Activated CD8-positive, alpha-beta memory T cell treated with anti-CD3 and anti-CD28 coated beads, Interleukin-2, amount 50 U/mL, for 24 hours (primary cell): Measurements from ENCODE around the gene FGD5.
"Not testable (repeated sequence)": the region's sequence is repeated elsewhere in the genome, so short reads cannot be mapped to it uniquely, and the experiment has no call there.

ENCODE experiments used
- DNase-seq: peaks from one replicate; pipeline ENCODE4 v3.0.0-alpha.2; 2020; ENCODE audit errors: extremely low read depth

Gene FGD5

DNA sequence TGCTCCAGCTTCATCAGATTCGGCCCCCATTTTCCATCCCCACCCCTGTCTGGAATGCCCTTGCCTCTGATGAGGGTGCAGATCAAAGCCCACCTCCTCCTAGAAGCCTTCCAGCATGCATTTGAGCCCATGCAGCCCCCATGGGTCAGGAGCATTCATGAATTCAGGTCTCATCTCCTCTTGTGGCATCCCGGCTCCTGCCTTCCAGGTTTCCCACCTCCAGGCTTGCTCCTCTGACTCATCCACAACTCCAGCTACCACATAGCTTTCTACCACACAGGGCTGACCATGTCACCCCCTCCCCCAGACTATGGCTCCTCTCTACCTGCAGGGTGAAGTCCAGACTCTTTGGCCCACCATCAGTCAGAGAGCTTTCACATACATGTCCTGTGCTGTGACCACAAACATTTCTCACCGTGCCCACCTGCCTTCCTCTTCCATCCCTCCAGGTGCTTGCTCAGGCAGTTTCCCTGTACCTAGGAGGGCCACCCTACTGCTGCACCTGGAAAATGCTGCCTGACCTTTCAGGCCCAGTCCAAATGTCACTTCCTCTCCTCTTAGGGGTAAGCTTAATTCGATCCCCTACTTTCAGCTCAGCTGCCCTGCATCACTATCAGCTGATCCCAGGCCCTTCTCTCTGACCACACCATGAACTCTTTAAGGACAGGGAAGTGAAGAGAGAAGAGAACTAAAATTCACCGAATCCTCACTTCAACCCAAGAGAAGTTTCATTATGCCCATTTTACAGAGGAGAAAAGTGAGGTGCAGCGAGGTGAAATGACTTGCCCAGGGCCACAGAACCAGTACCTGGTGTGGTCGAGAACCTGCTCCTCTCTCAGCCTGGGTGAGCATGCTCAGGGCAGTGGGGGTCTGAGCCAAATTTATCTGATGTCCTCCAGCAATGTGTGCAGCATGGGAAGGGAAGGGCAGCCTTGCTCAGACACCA, 13.7 kb upstream of the FGD5 start:
- DNase-seq: no peak

GRCh38 chr3:14805961-14806537, 12.7 kb upstream of the FGD5 start:
- DNase-seq: no peak

GRCh38 chr3:14806641-14807263, 12.0 kb upstream of the FGD5 start:
- no peak for DNase-seq

DNA sequence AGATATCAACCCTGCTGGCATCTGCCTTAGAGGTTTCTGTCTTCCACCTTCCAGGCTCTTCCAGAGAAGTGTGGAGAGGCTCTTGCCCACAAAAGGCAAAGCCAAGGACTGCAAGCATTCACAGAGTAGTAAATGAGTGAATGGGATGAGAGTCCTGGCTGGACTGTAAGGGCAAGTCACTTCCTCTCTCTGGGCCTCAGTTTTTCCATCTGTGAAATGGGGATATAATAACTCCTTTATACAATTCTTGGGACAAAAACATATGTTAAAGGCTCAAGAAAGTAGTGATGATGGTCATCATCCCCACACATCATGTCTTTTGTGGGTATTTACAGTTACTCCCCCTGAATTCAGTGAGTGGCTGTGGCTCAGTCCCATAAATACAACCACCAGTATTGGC, 10.7 kb upstream of the FGD5 start:
- no peak for DNase-seq

GRCh38 chr3:14808502-14809266, 10.1 kb upstream of the FGD5 start:
- DNase-seq: no peak

DNA sequence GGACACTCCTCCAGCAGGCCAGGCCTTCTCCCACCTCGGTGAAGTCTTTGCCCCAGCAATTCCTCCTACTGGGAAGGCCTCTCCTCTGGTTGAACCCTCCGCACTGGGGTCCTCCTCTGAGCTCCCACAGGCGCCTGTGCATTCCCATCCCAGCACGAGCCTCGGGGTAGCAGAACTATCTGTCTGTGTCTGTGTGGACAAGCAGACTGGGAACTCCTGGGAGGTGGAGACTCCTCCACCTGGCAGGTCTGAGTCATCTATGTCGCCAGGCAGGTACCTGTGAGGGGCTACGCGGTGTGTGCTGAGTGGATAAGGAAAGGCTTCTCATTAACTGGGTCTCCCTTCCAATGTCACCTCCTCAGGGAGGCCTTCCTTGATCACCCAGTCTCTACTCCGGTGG, 9.2 kb upstream of the FGD5 start:
- not testable (repeated sequence) for DNase-seq

GRCh38 chr3:14810070-14810791, 8.5 kb upstream of the FGD5 start:
- no peak for DNase-seq

DNA sequence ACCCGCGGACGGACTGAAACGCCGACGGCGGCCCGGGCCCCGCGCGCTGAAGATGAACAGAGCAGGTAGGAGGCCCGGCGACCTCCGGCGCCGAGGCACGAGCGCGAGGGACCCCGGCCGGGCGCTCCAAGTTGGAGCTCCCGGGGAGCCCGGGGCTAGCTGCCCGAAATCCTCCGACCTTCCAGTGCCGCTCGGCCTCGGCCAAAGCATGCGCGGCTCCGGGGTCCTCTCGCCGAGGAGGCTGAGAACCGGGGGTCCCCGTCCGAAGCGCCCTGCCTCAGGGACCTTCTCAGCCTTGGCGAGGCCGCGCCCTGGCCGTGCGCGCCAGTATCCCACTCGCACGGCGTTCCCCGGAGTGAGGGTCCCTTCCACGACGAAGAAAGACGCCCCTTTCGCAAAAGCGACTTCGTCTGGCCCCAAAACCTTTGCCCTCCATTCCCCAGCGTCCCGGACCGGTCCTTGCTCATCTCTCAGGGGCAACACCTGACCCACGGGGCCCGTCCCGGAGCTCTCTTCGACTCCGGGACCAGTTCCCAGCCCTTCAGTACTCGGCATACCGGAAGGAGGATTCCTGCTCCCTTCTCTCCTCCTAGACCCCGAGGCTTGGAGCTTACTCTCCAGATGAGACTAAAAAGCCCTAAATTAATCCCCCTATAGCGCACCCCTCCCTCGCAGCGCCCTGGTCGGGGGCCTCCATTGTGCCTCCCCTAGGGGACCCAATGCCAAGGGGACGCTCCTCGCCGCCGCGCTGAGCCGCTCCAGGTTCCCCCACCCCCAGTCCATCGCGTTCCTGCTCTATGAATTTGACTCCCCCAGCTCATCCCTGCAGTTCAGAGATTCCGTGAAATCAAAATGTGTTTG, 7.7 kb upstream of the FGD5 start:
- no peak for DNase-seq

DNA sequence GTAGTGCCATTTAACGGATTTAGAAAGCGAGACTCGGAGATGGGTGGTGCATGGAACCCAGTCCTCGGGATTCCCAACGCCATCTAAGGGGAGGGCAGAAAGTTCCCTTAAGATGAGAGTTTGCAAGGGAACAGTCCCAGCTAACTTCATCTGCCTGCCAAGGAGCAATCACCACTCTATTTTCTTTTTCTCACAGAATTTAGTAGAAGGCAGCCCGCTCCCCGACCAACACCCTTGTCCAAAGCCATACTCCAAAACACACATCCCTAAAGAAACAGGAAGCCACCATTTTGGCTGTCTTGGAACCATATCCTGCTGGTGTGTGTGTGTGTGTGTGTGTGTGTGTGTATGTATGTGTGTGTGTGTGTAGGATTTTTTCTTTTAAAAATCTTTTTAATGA, 7.1 kb upstream of the FGD5 start:
- no peak for DNase-seq

DNA sequence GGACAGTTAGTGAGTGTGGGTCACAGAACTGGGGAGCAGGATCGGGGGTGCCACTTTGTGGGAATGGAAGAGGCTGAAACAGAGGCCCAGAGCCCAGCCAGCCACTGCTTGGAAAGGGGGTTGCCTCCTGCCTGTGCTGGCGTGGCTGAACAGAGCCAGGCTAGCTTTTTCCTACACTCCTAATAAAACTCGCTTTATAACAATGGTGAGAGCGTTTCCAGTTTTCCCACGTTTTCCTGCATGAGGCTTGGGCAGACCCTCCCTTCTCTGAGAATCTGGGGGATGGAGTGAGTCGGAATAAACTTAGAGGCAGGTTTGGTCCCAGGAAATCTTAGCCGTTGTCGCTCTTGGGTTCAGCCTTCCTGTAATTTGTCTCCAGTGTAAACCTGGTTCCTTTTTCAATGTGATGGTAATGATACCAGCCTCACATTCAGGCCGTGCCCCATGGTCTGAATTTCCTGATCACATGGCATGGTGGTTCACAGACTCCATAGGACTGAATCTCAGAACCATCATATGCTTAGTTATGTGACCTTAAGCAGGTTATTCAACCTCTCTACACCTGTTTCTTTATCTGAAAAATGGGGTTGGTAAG, 6.5 kb upstream of the FGD5 start:
- no peak for DNase-seq

DNA sequence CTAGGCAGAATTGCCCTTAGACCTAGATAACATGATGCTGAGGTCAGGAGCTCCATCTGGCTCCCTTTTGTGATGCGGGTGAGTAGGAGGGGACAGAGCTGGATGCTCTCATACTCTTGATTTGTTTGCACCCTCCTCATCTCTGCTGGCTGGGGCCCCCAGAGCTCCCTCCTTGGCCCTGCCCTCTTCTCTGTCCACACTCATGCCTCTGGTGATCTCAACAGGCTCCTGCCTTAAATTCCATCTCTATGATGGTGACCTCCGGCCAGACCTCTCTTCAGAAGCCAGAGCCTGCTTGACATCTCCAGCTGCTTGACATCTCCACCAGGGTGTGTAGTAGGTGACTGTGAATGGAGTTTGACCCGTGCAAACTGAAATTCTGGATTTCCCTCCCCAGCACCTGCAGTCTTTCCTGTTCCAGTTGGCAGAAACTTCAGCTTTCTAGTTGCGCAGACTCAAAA, 4.3 kb upstream of the FGD5 start:
- no peak for DNase-seq

DNA sequence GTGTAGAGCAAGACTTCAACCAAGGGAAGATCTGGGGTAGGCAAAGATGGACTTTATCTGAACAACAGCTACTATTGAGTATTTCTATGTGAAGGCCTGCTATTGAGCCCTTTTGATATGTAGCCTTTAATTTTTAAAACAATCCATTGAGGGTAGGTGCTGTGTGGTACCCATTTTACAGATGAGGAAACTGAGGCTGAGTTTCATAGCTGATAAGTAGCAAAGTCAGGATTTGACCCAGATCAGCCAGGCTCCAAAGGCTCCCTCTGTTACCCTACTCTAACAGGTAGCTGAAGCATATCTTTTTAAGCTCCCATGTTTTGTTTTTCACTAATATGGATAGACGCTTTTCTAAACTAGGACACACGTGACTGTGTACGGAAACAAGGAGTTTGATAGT, 2.4 kb upstream of the FGD5 start:
- DNase-seq: no peak

GRCh38 chr3:14819671-14820070, 909 bp downstream of the FGD5 start:
- DNase-seq: no peak

DNA sequence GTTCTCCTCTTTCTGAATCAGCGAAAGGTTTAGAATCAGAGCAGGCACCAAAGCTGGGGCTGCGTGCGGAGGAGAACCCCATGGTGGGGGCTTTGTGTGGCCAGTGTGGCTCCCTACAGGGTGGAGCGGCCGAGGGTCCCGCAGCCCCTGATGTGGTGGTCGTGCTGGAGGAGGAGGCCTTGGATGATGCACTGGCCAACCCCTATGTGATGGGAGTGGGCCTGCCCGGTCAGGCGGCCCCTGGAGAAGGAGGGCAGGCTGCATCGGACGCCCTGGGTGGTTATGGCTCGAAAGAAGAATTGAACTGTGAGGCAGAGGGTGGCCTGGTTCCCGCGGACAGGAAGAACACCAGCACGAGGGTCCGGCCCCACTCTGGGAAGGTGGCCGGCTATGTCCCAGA, 1.4 kb downstream of the FGD5 start:
- no peak for DNase-seq

GRCh38 chr3:14821151-14821550, 2.4 kb downstream of the FGD5 start:
- DNase-seq: no peak

DNA sequence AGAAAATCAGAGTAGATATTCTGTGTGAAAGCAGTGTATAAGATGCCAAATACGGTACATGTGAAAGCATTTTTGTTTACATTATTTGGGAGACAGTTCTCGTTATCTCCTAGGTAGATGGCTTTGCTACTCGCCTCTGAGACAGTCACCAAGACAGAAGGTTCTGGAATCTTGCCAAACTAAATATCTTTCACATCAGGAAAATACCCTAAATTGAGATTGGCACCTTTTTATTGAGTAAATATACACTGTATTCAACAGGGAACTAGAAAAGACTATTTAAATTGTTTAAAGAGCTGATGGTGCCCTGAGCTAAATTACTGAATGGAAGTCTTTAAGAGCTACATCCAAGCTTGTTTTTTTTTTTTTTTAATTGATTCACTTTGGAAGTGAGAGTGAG, 3.4 kb downstream of the FGD5 start:
- no peak for DNase-seq

- no peak for DNase-seq
Observed at GRCh38 chr3:14822670-14823390, 4.1 kb downstream of the FGD5 start.

GRCh38 chr3:14823393-14823792, 4.6 kb downstream of the FGD5 start:
- DNase-seq: no peak

GRCh38 chr3:14823910-14824629, 5.3 kb downstream of the FGD5 start:
- DNase-seq: no peak
